NT2/D1 (cell line): ENCODE measurements around the gene RBBP5.

ENCODE experiments used
- SUZ12 ChIP-seq: IDR thresholded peaks from 2 replicates; pipeline ENCODE4 v1.6.1; 2011; ENCODE audit not compliant: insufficient read length, insufficient read depth; ENCODE audit errors: extremely low read depth
- YY1 ChIP-seq: IDR thresholded peaks from 2 replicates; pipeline ENCODE4 v1.6.1; 2011; ENCODE audit not compliant: insufficient read length, insufficient read depth
- ZNF274 ChIP-seq: IDR thresholded peaks from 2 replicates; pipeline ENCODE4 v1.6.1; 2011; ENCODE audit warnings: mild to moderate bottlenecking, low read depth, low read length

- no peak for TF ChIP-seq ZNF274
- no peak for TF ChIP-seq YY1
- no peak for TF ChIP-seq SUZ12
Measured at GRCh38 chr1:205067031-205067430, 54.7 kb downstream of the RBBP5 start.
